Thymus (tissue), 11 donors: ENCODE results near the gene SYNDIG1. TPM values are rescaled to one million over a fixed set of nuclear protein-coding genes. Genes with fewer than 3 reads are reported as not detected.

ENCODE experiments used
- DNase-seq, 9 donors: peaks; one replicate each; pipeline ENCODE4 v3.0.0-alpha.2; 2013; ENCODE audit warnings: low spot score in 9 of 9, low read depth in 6 of 9, missing footprints in 1 of 9
- H3K27ac ChIP-seq, 2 donors: one replicate each; pipeline ENCODE4 v1.5.1; 2013; ENCODE audit warnings: control low read depth in 1 of 2, low read depth in 1 of 2, low read length in 1 of 2, mild to moderate bottlenecking in 1 of 2, moderate library complexity in 1 of 2
- H3K27me3 ChIP-seq, 2 donors: one replicate each; pipeline ENCODE4 v1.5.1; 2013; ENCODE audit warnings: low read length in 1 of 2; ENCODE audit not compliant: control insufficient read depth in 2 of 2, insufficient read depth in 1 of 2
- H3K36me3 ChIP-seq, 2 donors: one replicate each; pipeline ENCODE4 v1.5.1; 2013; ENCODE audit warnings: low read length in 1 of 2, mild to moderate bottlenecking in 1 of 2, moderate library complexity in 1 of 2; ENCODE audit not compliant: control insufficient read depth in 2 of 2, insufficient read depth in 2 of 2
- H3K4me1 ChIP-seq, 2 donors: one replicate each; pipeline ENCODE4 v1.5.1; 2013; ENCODE audit warnings: low read length in 2 of 2; ENCODE audit not compliant: control insufficient read depth in 2 of 2, insufficient read depth in 2 of 2
- H3K4me3 ChIP-seq, 2 donors: one replicate each; pipeline ENCODE4 v1.5.1; 2013; ENCODE audit warnings: low read length in 2 of 2, control low read depth in 1 of 2, mild to moderate bottlenecking in 1 of 2
- H3K9me3 ChIP-seq, 2 donors: one replicate each; pipeline ENCODE4 v1.5.1; 2013; ENCODE audit warnings: low read length in 1 of 2, mild to moderate bottlenecking in 1 of 2; ENCODE audit not compliant: control insufficient read depth in 2 of 2, insufficient read depth in 1 of 2
- WGBS: extraction: QIAGEN DNeasy Blood & Tissue Kit; methylation state at CpG from one replicate; pipeline ENCODE4 v1.1.7; 2013; 5-methylcytosine and 5-hydroxymethylcytosine counted together
- polyA plus RNA-seq: library from polyadenylated mRNA; stranded (reverse); fragments of 200-250 nt; gene quantifications from one replicate; pipeline ENCODE4 v1.2.3, GENCODE V29; 2013
- total RNA-seq: library from RNA; stranded (reverse); fragments of 120-200 nt; gene quantifications from one replicate; pipeline ENCODE4 v1.2.4, GENCODE V29; 2013
- donor health status: healthy.

SYNDIG1 gene
- total and polyA plus RNA-seq, 2 donors = 0.41 to 3.2 TPM

GRCh38 chr20:24658920-24659660, 189.7 kb downstream of the SYNDIG1 start:
- H3K9me3 ChIP-seq = no peaks in the 10 kb centered on the region
- WGBS = 97% methylated on average over 17 of the region's 17 CpGs
- H3K27me3 ChIP-seq = no peaks in the 10 kb centered on the region
- no peak for DNase-seq
- no peaks in the 10 kb centered on the region for H3K4me1 ChIP-seq
- no peak overlapping the region for H3K27ac ChIP-seq
- H3K36me3 ChIP-seq = no peaks in the 10 kb centered on the region
- no peak overlapping the region for H3K4me3 ChIP-seq

GRCh38 chr20:24659835-24660234, 190.4 kb downstream of the SYNDIG1 start:
- Histone ChIP-seq H3K4me1 (no peaks in the 10 kb centered on the region), H3K9me3 (no peaks in the 10 kb centered on the region), H3K4me3 (no peak overlapping the region), H3K27ac (no peak overlapping the region), H3K27me3 (no peaks in the 10 kb centered on the region), H3K36me3 (no peaks in the 10 kb centered on the region)
- 98% methylated on average over 6 of the region's 6 CpGs for WGBS
- DNase-seq = no peak

DNA sequence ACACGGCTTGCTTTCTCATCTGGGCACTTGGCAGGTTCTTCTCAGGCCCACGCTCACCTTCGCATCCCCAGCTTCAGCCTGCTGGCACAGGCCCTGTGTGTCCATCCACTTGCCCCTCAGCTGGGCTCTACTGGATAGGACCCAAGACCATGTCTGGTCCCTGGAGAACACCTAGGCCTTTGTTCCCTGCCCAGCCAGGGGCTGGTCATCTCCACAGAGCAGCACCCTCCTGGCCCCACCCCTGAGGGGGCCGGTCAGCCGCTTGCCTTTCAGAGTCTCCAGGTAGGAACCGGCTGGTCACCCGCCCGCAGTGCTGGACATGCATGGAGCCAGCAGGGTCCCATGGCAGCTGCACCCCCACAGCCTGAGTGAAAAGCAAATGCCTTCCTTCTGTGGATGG, 191.2 kb downstream of the SYNDIG1 start:
- Histone ChIP-seq H3K4me1 (no peaks in the 10 kb centered on the region), H3K4me3 (no peak overlapping the region), H3K9me3 (no peaks in the 10 kb centered on the region), H3K36me3 (no peaks in the 10 kb centered on the region), H3K27me3 (no peaks in the 10 kb centered on the region), H3K27ac (no peak overlapping the region)
- 98% methylated on average over 8 of the region's 8 CpGs for WGBS
- DNase-seq = no peak

DNA sequence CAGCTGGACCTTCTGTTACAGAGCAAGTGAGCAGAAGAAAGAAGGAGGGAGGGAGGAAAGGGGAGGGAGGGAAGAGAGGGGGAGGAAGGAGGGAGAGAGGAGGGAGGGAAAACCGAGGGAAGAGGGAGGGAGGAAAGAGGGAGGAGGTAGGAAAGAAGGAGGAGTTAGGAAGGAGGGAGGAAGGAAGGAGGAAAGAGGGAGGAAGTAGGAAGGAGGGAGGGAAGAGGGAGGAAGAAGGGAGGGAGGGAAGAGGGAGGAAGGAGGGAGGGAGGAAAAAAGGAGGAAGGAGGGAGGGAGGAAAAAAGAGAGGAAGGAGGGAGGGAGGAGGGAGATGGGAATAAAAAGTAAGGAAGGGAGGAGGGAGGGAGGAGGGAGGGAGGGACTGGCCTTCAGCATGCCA, 191.8 kb downstream of the SYNDIG1 start:
- Histone ChIP-seq H3K9me3 (no peaks in the 10 kb centered on the region), H3K27ac (no peak overlapping the region), H3K27me3 (no peaks in the 10 kb centered on the region), H3K4me1 (no peaks in the 10 kb centered on the region), H3K4me3 (no peak overlapping the region), H3K36me3 (no peaks in the 10 kb centered on the region)
- no peak for DNase-seq
- WGBS = 72% methylated on average over 1 of the region's 1 CpG

GRCh38 chr20:24662322-24662721, 192.9 kb downstream of the SYNDIG1 start:
- no peaks in the 10 kb centered on the region for H3K9me3 ChIP-seq
- H3K27ac ChIP-seq = no peak overlapping the region
- H3K36me3 ChIP-seq = no peaks in the 10 kb centered on the region
- H3K27me3 ChIP-seq = no peaks in the 10 kb centered on the region
- DNase-seq = no peak
- WGBS = 86% methylated on average over 8 of the region's 8 CpGs
- H3K4me1 ChIP-seq = no peaks in the 10 kb centered on the region
- H3K4me3 ChIP-seq = no peak overlapping the region

GRCh38 chr20:24662752-24663365, 193.4 kb downstream of the SYNDIG1 start:
- no peaks in the 10 kb centered on the region for H3K27me3 ChIP-seq
- H3K9me3 ChIP-seq = no peaks in the 10 kb centered on the region
- no peak overlapping the region for H3K27ac ChIP-seq
- H3K4me1 ChIP-seq = no peaks in the 10 kb centered on the region
- 90% methylated on average over 11 of the region's 11 CpGs for WGBS
- DNase-seq = no peak
- H3K36me3 ChIP-seq = no peaks in the 10 kb centered on the region
- H3K4me3 ChIP-seq = no peak overlapping the region

GRCh38 chr20:24663496-24663895, 194.1 kb downstream of the SYNDIG1 start:
- Histone ChIP-seq H3K27me3 (no peaks in the 10 kb centered on the region), H3K27ac (no peak overlapping the region), H3K4me1 (no peaks in the 10 kb centered on the region), H3K9me3 (no peaks in the 10 kb centered on the region), H3K36me3 (no peaks in the 10 kb centered on the region), H3K4me3 (no peak overlapping the region)
- WGBS = 96% methylated on average over 6 of the region's 6 CpGs
- no peak for DNase-seq

- no peak for DNase-seq
- WGBS = 97% methylated on average over 16 of the region's 16 CpGs
- Histone ChIP-seq H3K36me3 (no peaks in the 10 kb centered on the region), H3K4me1 (no peaks in the 10 kb centered on the region), H3K27ac (no peak overlapping the region), H3K4me3 (no peak overlapping the region), H3K27me3 (no peaks in the 10 kb centered on the region), H3K9me3 (no peaks in the 10 kb centered on the region)
Measured at GRCh38 chr20:24664266-24664986, 195.0 kb downstream of the SYNDIG1 start.

- no peaks in the 10 kb centered on the region for H3K9me3 ChIP-seq
- no peak overlapping the region for H3K4me3 ChIP-seq
- 88% methylated on average over 13 of the region's 13 CpGs for WGBS
- no peaks in the 10 kb centered on the region for H3K4me1 ChIP-seq
- no peak overlapping the region for H3K27ac ChIP-seq
- DNase-seq = no peak
- no peaks in the 10 kb centered on the region for H3K36me3 ChIP-seq
- H3K27me3 ChIP-seq = no peaks in the 10 kb centered on the region
Measured at GRCh38 chr20:24665196-24665595, 195.8 kb downstream of the SYNDIG1 start.
